ENCODE measurements around the gene GALC. TPM values are rescaled to one million over a fixed set of nuclear protein-coding genes. Genes with fewer than 3 reads are reported as not detected.
A peak's percentile ranks its signal among the peaks of the same experiment; 100 is the strongest.

GALC gene
- total and polyA plus RNA-seq, 2 donors: 15.8 to 35.1 TPM

DNA sequence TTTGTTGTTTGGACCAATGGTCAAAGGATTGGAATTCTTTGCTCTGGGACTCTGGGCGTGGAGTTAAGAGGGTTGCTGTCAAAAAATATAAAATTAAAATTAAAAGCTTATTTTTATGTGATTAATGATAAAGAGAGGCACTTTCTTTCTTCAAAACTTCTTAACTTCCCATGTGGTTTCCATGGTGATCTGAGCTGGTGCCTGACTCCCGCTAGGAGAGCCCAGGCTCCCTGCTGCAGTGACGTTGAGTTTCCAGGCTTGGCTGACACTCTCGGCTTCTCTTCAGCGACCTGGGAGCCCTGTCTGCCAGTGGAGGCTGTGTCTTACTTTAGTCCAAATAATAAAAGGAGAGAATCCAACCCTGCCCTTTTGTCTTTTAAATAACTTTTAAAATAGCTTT lies 84.4 kb downstream of the GALC start:
- H3K4me1 ChIP-seq (ENCODE audit: insufficient read depth): no peaks in the 10 kb centered on the region
- no peaks in the 10 kb centered on the region for H3K36me3 ChIP-seq (ENCODE audit: insufficient read depth)
- no peak overlapping the region for H3K4me3 ChIP-seq (ENCODE audit: low read depth, low read length)
- WGBS: 27% methylated on average over 5 of the region's 5 CpGs
- no peak for DNase-seq (ENCODE audit: extremely low spot score)
- H3K27ac ChIP-seq (ENCODE audit: low read depth): no peak overlapping the region

DNA sequence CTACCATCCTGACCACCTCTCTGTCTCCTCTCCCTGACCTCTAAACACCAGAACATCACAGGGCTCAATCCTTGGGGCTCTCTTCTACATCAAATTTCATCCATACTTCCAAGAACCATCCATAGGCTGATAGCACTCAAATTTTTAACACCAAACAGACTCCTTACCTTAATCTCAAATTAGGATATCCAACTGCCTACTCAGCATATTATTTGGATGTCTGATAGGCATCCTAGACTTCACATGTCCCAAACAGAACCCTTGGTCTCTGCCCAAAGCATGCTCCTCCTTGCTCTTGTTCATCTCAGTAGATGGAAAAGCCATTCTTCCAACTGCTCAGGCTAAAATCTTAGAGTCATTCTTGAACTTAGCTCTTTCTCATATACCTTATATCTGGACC lies 91.3 kb downstream of the GALC start:
- no peak for DNase-seq (ENCODE audit: extremely low spot score)
- H3K27ac ChIP-seq (ENCODE audit: low read depth): no peak overlapping the region
- H3K4me1 ChIP-seq (ENCODE audit: insufficient read depth): no peaks in the 10 kb centered on the region
- H3K36me3 ChIP-seq (ENCODE audit: insufficient read depth): no peaks in the 10 kb centered on the region
- H3K4me3 ChIP-seq (ENCODE audit: low read depth, low read length): no peak overlapping the region

DNA sequence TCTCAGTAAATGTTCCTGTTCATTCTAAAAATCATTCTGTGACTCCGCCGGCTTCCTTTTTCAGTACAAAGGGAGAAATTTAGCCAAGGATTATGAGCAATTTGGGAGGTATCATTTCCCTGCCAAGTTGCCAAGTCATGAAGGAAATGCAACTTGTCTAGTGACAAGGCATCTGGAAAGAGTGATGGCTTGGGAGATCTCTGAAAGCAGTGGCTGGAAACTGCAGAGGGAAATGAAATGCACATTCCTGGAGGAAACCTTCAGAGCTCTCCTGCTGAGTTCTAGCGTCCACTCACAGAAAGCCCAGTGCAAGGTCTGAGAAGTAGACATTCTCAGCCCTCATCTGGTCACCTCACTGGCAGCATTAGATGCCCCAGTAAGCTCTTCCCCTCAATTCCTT lies 91.7 kb downstream of the GALC start:
- Histone ChIP-seq H3K36me3 (ENCODE audit: insufficient read depth) (no peaks in the 10 kb centered on the region), H3K4me3 (ENCODE audit: low read depth, low read length) (no peak overlapping the region), H3K4me1 (ENCODE audit: insufficient read depth) (no peaks in the 10 kb centered on the region), H3K27ac (ENCODE audit: low read depth) (no peak overlapping the region)
- no peak for DNase-seq (ENCODE audit: extremely low spot score)
- WGBS: 78% methylated on average over 3 of the region's 3 CpGs

DNA sequence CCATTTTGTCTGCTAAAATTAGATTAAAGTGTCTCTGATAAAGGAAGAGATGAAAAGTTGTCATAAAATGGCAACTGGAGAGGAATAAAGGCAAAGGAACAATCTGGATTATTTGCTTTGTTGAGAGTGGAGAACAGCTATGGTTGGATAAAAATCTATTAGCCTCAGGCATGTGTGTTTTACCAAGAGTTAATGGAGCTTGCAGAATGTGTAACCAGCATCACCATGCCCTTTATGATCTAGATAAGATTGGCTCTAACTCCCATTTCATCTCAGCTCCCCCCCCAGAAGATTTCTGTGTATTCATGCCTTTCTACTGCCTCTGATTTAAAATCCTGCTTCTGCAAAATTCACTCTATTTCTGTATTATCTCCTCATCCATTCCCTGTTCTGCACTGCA lies 93.8 kb downstream of the GALC start:
- no peak for DNase-seq (ENCODE audit: extremely low spot score)
- H3K4me1 ChIP-seq (ENCODE audit: insufficient read depth): no peaks in the 10 kb centered on the region
- H3K36me3 ChIP-seq (ENCODE audit: insufficient read depth): no peaks in the 10 kb centered on the region
- no peak overlapping the region for H3K27ac ChIP-seq (ENCODE audit: low read depth)
- no peak overlapping the region for H3K4me3 ChIP-seq (ENCODE audit: low read depth, low read length)

DNA sequence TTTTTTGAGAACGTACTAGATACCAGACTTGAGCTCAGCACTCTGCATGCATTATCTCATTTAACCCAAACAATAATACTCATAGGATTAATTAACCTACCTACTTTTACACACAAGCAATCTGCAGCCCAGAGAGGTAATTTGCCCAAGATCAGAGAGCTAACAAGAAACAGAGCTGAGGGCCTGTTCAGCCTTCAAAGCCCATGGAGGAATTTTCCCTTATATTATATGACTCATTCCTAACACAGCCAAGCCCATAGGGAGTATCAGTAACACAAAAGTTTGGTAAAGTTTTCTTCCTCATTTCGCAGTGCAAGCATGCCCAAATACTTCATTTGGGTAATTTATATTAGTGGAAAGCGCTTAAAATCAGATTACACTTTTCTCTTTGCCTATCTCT lies 94.7 kb downstream of the GALC start:
- WGBS: 84% methylated on average over 3 of the region's 3 CpGs
- DNase-seq (ENCODE audit: extremely low spot score): no peak
- H3K27ac ChIP-seq (ENCODE audit: low read depth): no peak overlapping the region
- no peaks in the 10 kb centered on the region for H3K36me3 ChIP-seq (ENCODE audit: insufficient read depth)
- H3K4me3 ChIP-seq (ENCODE audit: low read depth, low read length): no peak overlapping the region
- H3K4me1 ChIP-seq (ENCODE audit: insufficient read depth): no peaks in the 10 kb centered on the region

DNA sequence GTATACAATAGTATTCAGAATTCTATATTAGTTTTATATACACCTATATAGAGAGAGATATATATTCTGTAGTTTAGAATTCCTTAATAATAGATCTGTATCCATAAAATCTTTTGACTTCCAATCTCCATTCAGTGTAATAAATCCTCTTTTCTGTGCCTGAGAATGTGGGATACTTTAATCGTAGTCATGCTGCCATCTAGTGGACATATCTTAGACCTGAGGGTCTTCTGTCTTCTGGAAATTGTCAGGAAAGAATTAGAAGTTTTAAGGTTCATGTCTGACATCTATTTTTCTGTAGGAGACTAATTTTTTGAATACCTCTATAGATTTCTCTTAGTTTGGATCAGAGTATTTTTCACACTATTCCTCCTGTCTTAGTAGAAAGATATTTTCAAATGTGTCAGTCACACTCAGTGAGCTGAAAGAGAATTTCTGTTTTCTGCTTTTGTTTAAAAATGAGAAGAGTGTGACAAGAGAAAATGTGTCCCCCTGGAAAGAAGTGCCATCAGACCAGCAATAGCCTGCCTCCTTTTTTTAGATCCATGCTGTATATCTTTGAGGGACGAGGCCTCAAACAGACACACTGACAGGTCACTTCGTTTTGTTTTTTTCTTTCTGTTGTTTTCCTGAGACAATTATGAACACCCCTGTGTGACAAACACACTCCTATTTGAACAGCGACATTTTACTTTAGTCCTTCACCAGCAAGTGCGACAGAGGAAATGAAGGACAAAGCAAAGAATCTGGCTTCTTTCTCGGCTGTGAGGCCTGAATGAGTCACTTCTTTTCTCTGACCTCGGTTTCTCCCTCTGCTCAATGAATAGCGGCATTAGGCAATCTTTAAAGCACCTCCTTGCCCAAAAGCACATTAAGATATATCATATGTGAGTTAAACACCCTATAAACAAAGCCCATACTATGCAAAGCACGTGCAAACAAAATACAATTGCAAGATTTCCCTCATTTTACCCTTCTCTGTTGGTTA lies 96.3 kb downstream of the GALC start:
- Histone ChIP-seq H3K4me1 (ENCODE audit: insufficient read depth) (no peaks in the 10 kb centered on the region), H3K36me3 (ENCODE audit: insufficient read depth) (no peaks in the 10 kb centered on the region), H3K4me3 (ENCODE audit: low read depth, low read length) (no peak overlapping the region), H3K27ac (ENCODE audit: low read depth) (no peak overlapping the region)
- DNase-seq (ENCODE audit: extremely low spot score): peak; percentile 48
- WGBS: 64% methylated on average over 9 of the region's 9 CpGs

DNA sequence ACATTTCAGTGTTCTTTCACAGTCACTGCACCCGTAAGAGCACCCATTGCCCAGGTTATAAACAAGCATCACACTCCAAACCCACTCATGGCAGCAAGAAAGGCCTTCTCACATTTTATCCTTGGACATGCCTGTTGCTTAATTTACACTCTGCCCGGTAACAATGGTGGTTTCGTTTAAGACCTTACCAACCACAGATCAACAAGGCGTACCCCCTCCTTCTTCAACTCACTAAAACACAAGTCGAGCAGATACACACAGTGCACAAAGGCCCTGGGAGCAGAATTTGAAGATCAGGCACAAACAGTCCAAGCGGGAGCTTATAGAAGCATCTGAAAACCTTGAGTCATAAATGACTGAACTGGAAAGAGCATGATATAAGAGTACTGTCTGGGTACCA lies 98.1 kb downstream of the GALC start:
- 80% methylated on average over 6 of the region's 6 CpGs for WGBS
- no peaks in the 10 kb centered on the region for H3K4me1 ChIP-seq (ENCODE audit: insufficient read depth)
- no peak overlapping the region for H3K4me3 ChIP-seq (ENCODE audit: low read depth, low read length)
- no peak overlapping the region for H3K27ac ChIP-seq (ENCODE audit: low read depth)
- no peak for DNase-seq (ENCODE audit: extremely low spot score)
- H3K36me3 ChIP-seq (ENCODE audit: insufficient read depth): no peaks in the 10 kb centered on the region

DNA sequence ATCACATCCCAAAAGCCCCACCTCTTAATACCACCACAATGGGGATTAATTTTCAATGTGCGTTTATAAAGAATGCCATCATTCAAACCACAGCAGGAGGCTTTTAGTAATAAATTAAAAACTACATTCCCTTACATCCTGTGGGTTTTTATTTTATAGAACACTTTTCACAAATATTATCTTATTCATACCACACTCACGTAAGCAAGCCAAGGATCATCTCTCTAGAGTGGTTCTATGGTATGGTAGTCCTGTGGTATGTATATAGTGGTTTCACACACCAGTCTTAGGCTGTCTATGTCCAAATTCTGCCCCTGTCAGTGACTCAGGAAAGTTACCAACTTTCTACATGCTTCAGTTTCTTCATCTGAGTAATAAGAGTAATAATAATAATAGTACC lies 100.2 kb downstream of the GALC start:
- H3K4me3 ChIP-seq (ENCODE audit: low read depth, low read length): no peak overlapping the region
- no peaks in the 10 kb centered on the region for H3K36me3 ChIP-seq (ENCODE audit: insufficient read depth)
- H3K4me1 ChIP-seq (ENCODE audit: insufficient read depth): no peaks in the 10 kb centered on the region
- WGBS: 85% methylated on average over 2 of the region's 2 CpGs
- H3K27ac ChIP-seq (ENCODE audit: low read depth): no peak overlapping the region
- no peak for DNase-seq (ENCODE audit: extremely low spot score)

DNA sequence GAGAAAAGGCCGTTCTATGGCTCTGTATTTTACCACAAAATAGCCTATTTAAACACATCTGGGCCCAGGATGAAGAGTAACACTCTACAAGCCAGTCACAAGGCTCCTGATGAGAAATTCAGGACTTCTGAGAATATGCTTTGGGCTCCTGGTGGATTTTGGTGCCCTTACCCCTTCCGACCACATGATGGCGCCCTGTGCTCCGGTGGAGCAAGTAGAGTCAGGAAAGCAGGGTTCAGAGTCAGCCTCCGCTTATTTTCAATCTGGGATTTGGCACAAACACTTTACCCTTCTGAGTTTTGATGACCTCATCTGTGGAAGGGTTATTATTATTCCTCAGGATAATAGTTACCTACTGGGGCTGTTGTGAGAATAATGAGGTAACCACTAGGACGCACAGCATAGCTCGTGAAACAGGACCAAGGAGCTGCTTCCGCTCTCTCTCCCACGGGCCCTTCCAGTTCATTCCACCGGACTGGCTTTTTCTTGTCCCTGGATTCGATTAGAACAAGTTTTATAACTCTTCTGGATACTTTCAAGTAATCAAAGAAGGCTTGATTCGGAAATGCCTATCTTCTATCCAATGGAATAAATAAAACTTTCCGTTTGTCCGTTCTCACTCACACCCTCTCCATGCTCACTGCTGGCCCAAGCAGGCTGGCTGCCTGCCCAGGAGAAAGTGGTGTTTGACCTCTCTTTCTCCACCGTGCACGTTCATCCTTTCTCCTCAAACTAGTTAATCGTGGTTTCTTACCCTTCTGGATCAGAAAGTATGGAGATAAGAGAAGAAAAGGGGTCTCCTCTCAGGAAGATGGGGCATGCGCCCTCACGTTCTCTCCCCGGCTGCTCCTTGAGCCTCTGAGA lies 104.6 kb downstream of the GALC start:
- WGBS: 55% methylated on average over 20 of the region's 20 CpGs

DNA sequence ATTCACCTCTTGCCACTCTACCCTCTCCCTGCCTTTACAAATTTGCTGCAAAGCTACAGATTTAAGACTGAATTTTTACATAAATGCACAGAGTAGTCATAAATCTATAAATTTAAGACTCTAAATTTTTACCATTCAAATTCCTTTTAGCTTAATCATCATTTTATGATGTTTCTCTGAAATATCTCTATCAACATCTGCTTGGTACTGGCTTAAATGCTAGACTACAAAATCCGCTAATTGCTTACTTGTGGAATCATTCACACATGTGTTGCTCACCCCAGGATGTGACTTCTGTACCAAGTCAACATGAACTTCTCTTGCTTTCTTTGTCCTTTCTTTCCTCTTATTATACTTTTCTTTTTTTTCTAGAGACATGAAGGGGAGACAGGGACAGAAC lies 109.2 kb downstream of the GALC start:
- DNase-seq (ENCODE audit: extremely low spot score): no peak
- Histone ChIP-seq H3K27ac (ENCODE audit: low read depth) (no peak overlapping the region), H3K36me3 (ENCODE audit: insufficient read depth) (no peaks in the 10 kb centered on the region), H3K4me3 (ENCODE audit: low read depth, low read length) (no peak overlapping the region), H3K4me1 (ENCODE audit: insufficient read depth) (no peaks in the 10 kb centered on the region)
- 73% methylated on average over 1 of the region's 1 CpG for WGBS

More for the DNA sequence above, 104.6 kb downstream of the GALC start:
- Histone ChIP-seq H3K36me3 (ENCODE audit: insufficient read depth) (no peaks in the 10 kb centered on the region), H3K4me3 (ENCODE audit: low read depth, low read length) (no peak overlapping the region), H3K4me1 (ENCODE audit: insufficient read depth) (no peaks in the 10 kb centered on the region), H3K27ac (ENCODE audit: low read depth) (no peak overlapping the region)
- no peak for DNase-seq (ENCODE audit: extremely low spot score)

Small RNAs within 50 kb of the gene (small RNA-seq; reads per million reads assigned to genes)
- gene RNU6-835P: not detected

Other genes with a start within 250 kb of the GALC start
- 2.5 TPM for gene GPR65, start 12.0 kb upstream of the GALC start, total RNA-seq
- 1.1 TPM for gene GPR65, start 12.0 kb upstream of the GALC start, polyA plus RNA-seq